Mucosa of stomach (tissue), 1 donor: ENCODE measurements around the gene EPB41L5.

Experiments
- H3K27me3 ChIP-seq: one replicate; pipeline ENCODE4 v1.7.0; 2013; ENCODE audit warnings: mild to moderate bottlenecking, low read length; ENCODE audit not compliant: control insufficient read depth, insufficient read depth
- H3K36me3 ChIP-seq: one replicate; pipeline ENCODE4 v1.7.0; 2013; ENCODE audit warnings: low read length; ENCODE audit not compliant: control insufficient read depth, insufficient read depth
- H3K4me1 ChIP-seq: one replicate; pipeline ENCODE4 v1.7.0; 2013; ENCODE audit warnings: mild to moderate bottlenecking, low read length; ENCODE audit not compliant: control insufficient read depth, insufficient read depth
- H3K4me3 ChIP-seq: one replicate; pipeline ENCODE4 v1.7.0; 2013; ENCODE audit warnings: low read length
- H3K9ac ChIP-seq: one replicate; pipeline ENCODE4 v1.7.0; 2013; ENCODE audit warnings: mild to moderate bottlenecking, low read length, moderate library complexity
- H3K9me3 ChIP-seq: one replicate; pipeline ENCODE4 v1.7.0; 2013; ENCODE audit warnings: mild to moderate bottlenecking, low read length, moderate library complexity; ENCODE audit not compliant: control insufficient read depth
- donor health status: Pancreatic carcinoma.

EPB41L5 gene

GRCh38 chr2:120161190-120161589 is 148.3 kb downstream of the EPB41L5 start:
- H3K4me1 ChIP-seq: no peaks in the 10 kb centered on the region
- no peaks in the 10 kb centered on the region for H3K36me3 ChIP-seq
- no peak overlapping the region for H3K4me3 ChIP-seq
- H3K9me3 ChIP-seq: no peaks in the 10 kb centered on the region
- H3K27me3 ChIP-seq: no peaks in the 10 kb centered on the region
- H3K9ac ChIP-seq: no peak overlapping the region

GRCh38 chr2:120162716-120163115 is 149.8 kb downstream of the EPB41L5 start:
- Histone ChIP-seq H3K4me3 (no peak overlapping the region), H3K27me3 (no peaks in the 10 kb centered on the region), H3K9ac (no peak overlapping the region), H3K9me3 (no peaks in the 10 kb centered on the region), H3K36me3 (no peaks in the 10 kb centered on the region), H3K4me1 (no peaks in the 10 kb centered on the region)

GRCh38 chr2:120167272-120167671 is 154.4 kb downstream of the EPB41L5 start:
- no peak overlapping the region for H3K4me3 ChIP-seq
- no peaks in the 10 kb centered on the region for H3K9me3 ChIP-seq
- H3K9ac ChIP-seq: no peak overlapping the region
- H3K27me3 ChIP-seq: no peaks in the 10 kb centered on the region
- no peaks in the 10 kb centered on the region for H3K4me1 ChIP-seq
- no peaks in the 10 kb centered on the region for H3K36me3 ChIP-seq

GRCh38 chr2:120169020-120169419 is 156.1 kb downstream of the EPB41L5 start:
- Histone ChIP-seq H3K4me3 (no peak overlapping the region), H3K27me3 (no peaks in the 10 kb centered on the region), H3K4me1 (no peaks in the 10 kb centered on the region), H3K9ac (no peak overlapping the region), H3K9me3 (no peaks in the 10 kb centered on the region), H3K36me3 (no peaks in the 10 kb centered on the region)

- Histone ChIP-seq H3K36me3 (no peaks in the 10 kb centered on the region), H3K27me3 (no peaks in the 10 kb centered on the region), H3K4me1 (no peaks in the 10 kb centered on the region), H3K9ac (no peak overlapping the region), H3K4me3 (no peak overlapping the region), H3K9me3 (no peaks in the 10 kb centered on the region)
Observed at GRCh38 chr2:120174963-120175581, 162.2 kb downstream of the EPB41L5 start.

GRCh38 chr2:120176526-120176925 is 163.6 kb downstream of the EPB41L5 start:
- Histone ChIP-seq H3K9me3 (no peaks in the 10 kb centered on the region), H3K36me3 (no peaks in the 10 kb centered on the region), H3K9ac (no peak overlapping the region), H3K4me1 (no peaks in the 10 kb centered on the region), H3K4me3 (no peak overlapping the region), H3K27me3 (no peaks in the 10 kb centered on the region)

- Histone ChIP-seq H3K36me3 (no peaks in the 10 kb centered on the region), H3K4me3 (no peak overlapping the region), H3K4me1 (no peaks in the 10 kb centered on the region), H3K9me3 (no peaks in the 10 kb centered on the region), H3K9ac (no peak overlapping the region), H3K27me3 (no peaks in the 10 kb centered on the region)
Observed at GRCh38 chr2:120177001-120177621, 164.2 kb downstream of the EPB41L5 start.

- H3K4me3 ChIP-seq: no peak overlapping the region
- no peaks in the 10 kb centered on the region for H3K36me3 ChIP-seq
- no peaks in the 10 kb centered on the region for H3K4me1 ChIP-seq
- no peaks in the 10 kb centered on the region for H3K9me3 ChIP-seq
- no peaks in the 10 kb centered on the region for H3K27me3 ChIP-seq
- no peak overlapping the region for H3K9ac ChIP-seq
Observed at GRCh38 chr2:120177973-120178372, 165.1 kb downstream of the EPB41L5 start.

GRCh38 chr2:120179396-120179795 is 166.5 kb downstream of the EPB41L5 start:
- Histone ChIP-seq H3K9me3 (no peaks in the 10 kb centered on the region), H3K9ac (no peak overlapping the region), H3K36me3 (no peaks in the 10 kb centered on the region), H3K27me3 (no peaks in the 10 kb centered on the region), H3K4me1 (no peaks in the 10 kb centered on the region), H3K4me3 (no peak overlapping the region)

GRCh38 chr2:120180066-120180465 is 167.2 kb downstream of the EPB41L5 start:
- H3K36me3 ChIP-seq: no peaks in the 10 kb centered on the region
- H3K9ac ChIP-seq: no peak overlapping the region
- no peaks in the 10 kb centered on the region for H3K9me3 ChIP-seq
- no peaks in the 10 kb centered on the region for H3K4me1 ChIP-seq
- no peaks in the 10 kb centered on the region for H3K27me3 ChIP-seq
- no peak overlapping the region for H3K4me3 ChIP-seq

GRCh38 chr2:120182019-120182560 is 169.2 kb downstream of the EPB41L5 start:
- Histone ChIP-seq H3K36me3 (no peaks in the 10 kb centered on the region), H3K4me1 (no peaks in the 10 kb centered on the region), H3K4me3 (no peak overlapping the region), H3K9me3 (no peaks in the 10 kb centered on the region), H3K27me3 (no peaks in the 10 kb centered on the region), H3K9ac (no peak overlapping the region)

- Histone ChIP-seq H3K4me1 (no peaks in the 10 kb centered on the region), H3K36me3 (no peaks in the 10 kb centered on the region), H3K9me3 (no peaks in the 10 kb centered on the region), H3K27me3 (no peaks in the 10 kb centered on the region), H3K4me3 (no peak overlapping the region), H3K9ac (no peak overlapping the region)
Observed at GRCh38 chr2:120189189-120189588, 176.3 kb downstream of the EPB41L5 start.
